ENCODE measurements around the gene PITX2. TPM values are rescaled to one million over a fixed set of nuclear protein-coding genes. Genes with fewer than 3 reads are reported as not detected.

The PITX2 gene
- total RNA-seq, 1 experiment from 2014 or later, result 8.3 TPM

DNA sequence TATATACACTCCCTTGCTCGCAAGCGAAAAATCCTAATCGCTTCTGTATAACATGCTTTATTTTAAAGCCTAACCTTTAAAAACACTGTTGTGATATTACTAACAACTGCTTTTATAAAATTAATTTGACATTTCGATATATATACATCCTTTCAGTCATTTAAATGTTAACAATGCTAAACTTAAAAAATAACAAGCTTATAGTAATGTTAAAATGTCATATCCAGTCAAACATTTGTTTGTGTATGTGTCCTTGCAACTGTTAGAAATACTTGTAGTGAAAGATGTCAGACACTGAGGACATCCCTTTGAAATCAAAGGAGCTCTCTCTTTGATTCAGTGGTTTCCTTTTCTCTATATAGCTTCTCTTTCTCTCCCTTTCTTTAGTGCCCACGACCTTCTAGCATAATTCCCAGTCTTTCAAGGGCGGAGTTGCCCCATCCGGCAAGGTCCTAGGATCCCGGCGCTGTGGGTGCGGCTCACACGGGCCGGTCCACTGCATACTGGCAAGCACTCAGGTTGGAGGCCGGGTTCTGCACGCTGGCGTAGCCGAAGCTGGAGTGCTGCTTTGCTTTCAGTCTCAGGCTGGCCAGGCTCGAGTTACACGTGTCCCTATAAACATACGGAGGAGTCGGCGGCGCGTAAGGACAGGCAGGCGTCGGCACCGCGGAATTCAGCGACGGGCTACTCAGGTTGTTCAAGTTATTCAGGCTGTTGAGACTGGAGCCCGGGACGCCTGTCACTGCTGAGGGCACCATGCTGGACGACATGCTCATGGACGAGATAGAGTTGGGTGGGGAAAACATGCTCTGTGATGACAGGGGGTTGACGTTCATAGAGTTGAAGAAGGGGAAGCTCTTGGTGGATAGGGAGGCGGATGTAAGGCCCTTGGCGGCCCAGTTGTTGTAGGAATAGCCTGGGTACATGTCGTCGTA lies 5.0 kb downstream of the PITX2 start:
- H4K20me1 ChIP-seq (ENCODE audit: insufficient read depth), result no peaks in the 10 kb centered on the region
- BruUV-seq (replicated peaks), result no TSS peak
- no peak overlapping the region for H3K4me2 ChIP-seq (ENCODE audit: low read length)
- 0 out of 4 replicates have a peak, but pooled peaks cover 0 to 4% of the 10 kb centered on the region in 2 experiments for H3K36me3 ChIP-seq (ENCODE audit: control insufficient read depth in 1 of 2, insufficient read depth in 2 of 2, low read length in 2 of 2)
- no peak overlapping the region for H3K27ac ChIP-seq (ENCODE audit: low read depth, low read length)
- no peaks in the 10 kb centered on the region for H3K9me3 ChIP-seq (ENCODE audit: control insufficient read depth in 1 of 2, insufficient read depth in 1 of 2, low read depth in 1 of 2, low read length in 2 of 2)
- DNase-seq (ENCODE audit: low read depth, low spot score), result no peak
- no peaks in the 10 kb centered on the region for H3K9me2 ChIP-seq (ENCODE audit: insufficient read depth)
- ChIA-PET CTCF (no interaction called here), POLR2A (no interaction called here), RAD21 (ENCODE audit: low non-redundant PET in 1 of 2, low total read pairs in 2 of 2, uncharacterized antibody in 2 of 2, unreplicated experiment in 2 of 2) (no interaction called here)
- no peak for ATAC-seq
- no peaks in the 10 kb centered on the region for H3K79me2 ChIP-seq (ENCODE audit: insufficient read depth, low read length)
- no peak overlapping the region for H2AFZ ChIP-seq (ENCODE audit: low read depth, low read length, poor library complexity, severe bottlenecking)
- no peak overlapping the region for H3K9ac ChIP-seq (ENCODE audit: low read length)
- no peaks in the 10 kb centered on the region for H3K27me3 ChIP-seq (ENCODE audit: insufficient read depth, low read length)
- intact Hi-C loops (cut with micrococcal nuclease), result no loop called here
- H3K4me3 ChIP-seq (replicated peaks in 1 of 2; ENCODE audit: low read depth in 1 of 2, low read length in 2 of 2), result no peak overlapping the region
- TF ChIP-seq SP1 (IDR thresholded peaks at IDR 0.05; ENCODE audit: low read depth) (no peak), SRF (IDR thresholded peaks at IDR 0.05; ENCODE audit: low read depth) (no peak), CEBPB (IDR thresholded peaks at IDR 0.05; ENCODE audit: low read depth) (no peak), EZH2 (IDR thresholded peaks at IDR 0.05) (no peak)
- TF ChIP-seq, protein P1, sequence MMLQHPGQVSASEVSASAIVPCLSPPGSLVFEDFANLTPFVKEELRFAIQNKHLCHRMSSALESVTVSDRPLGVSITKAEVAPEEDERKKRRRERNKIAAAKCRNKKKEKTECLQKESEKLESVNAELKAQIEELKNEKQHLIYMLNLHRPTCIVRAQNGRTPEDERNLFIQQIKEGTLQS (IDR thresholded peaks at IDR 0.05), result no peak
- TF ChIP-seq, protein P2, sequence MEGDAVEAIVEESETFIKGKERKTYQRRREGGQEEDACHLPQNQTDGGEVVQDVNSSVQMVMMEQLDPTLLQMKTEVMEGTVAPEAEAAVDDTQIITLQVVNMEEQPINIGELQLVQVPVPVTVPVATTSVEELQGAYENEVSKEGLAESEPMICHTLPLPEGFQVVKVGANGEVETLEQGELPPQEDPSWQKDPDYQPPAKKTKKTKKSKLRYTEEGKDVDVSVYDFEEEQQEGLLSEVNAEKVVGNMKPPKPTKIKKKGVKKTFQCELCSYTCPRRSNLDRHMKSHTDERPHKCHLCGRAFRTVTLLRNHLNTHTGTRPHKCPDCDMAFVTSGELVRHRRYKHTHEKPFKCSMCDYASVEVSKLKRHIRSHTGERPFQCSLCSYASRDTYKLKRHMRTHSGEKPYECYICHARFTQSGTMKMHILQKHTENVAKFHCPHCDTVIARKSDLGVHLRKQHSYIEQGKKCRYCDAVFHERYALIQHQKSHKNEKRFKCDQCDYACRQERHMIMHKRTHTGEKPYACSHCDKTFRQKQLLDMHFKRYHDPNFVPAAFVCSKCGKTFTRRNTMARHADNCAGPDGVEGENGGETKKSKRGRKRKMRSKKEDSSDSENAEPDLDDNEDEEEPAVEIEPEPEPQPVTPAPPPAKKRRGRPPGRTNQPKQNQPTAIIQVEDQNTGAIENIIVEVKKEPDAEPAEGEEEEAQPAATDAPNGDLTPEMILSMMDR (IDR thresholded peaks at IDR 0.05 in 2 of 3, conservative IDR thresholded peaks at IDR 0.05 in 1 of 3; ENCODE audit: borderline replicate concordance in 1 of 3, insufficient read depth in 1 of 3, low read depth in 2 of 3, low read length in 2 of 3), result no peak
- TF ChIP-seq, protein P3, sequence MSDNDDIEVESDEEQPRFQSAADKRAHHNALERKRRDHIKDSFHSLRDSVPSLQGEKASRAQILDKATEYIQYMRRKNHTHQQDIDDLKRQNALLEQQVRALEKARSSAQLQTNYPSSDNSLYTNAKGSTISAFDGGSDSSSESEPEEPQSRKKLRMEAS (IDR thresholded peaks at IDR 0.05), result no peak
- peaks cover 0 to 6% of the 10 kb centered on the region in 2 experiments; a peak in 2 of 4 replicates for H3K4me1 ChIP-seq (ENCODE audit: control insufficient read depth in 1 of 2, insufficient read depth in 2 of 2, low read length in 2 of 2)

All from HCT116 (cell line).